HCT116 (cell line): Measurements from ENCODE around the gene PCSK6. TPM values are rescaled to one million over a fixed set of nuclear protein-coding genes. Genes with fewer than 3 reads are reported as not detected.

Source experiments
- ATAC-seq: fragments of 200-7000 bp; cut with Tn5 transposase; 2 replicates; pipeline ENCODE4 v1.9.1; 2020; ENCODE audit warnings: mild to moderate bottlenecking, moderate library complexity
- BruUV-seq: library from RNA; stranded (reverse); fragments of 400-500 nt; replicated peaks from 2 replicates; lab custom pipeline; 2021; lab: Mats Ljungman, UMichigan
- CTCF ChIA-PET: fragments of 300-600 bp; sonication (Branson Sonifier 250); formaldehyde crosslinking; loops from one replicate; lab custom pipeline; 2021; ENCODE audit warnings: antibody characterized with exemption; lab: Charles Lee
- POLR2A ChIA-PET: fragments of 300-600, 350-600 bp; sonication (Branson Sonifier 250); formaldehyde crosslinking; loops from one replicate; lab custom pipeline; 2021; ENCODE audit warnings: antibody characterized with exemption; lab: Charles Lee
- RAD21 ChIA-PET, 2 experiments: fragments of 300-600 bp; sonication (Branson Sonifier 250); formaldehyde crosslinking; loops; one replicate each; lab custom pipeline; 2023; ENCODE audit warnings: low total read pairs in 2 of 2; ENCODE audit not compliant: uncharacterized antibody in 2 of 2, unreplicated experiment in 2 of 2, low non-redundant PET in 1 of 2; lab: Charles Lee
- DNase-seq: peaks from one replicate; pipeline ENCODE4 v3.0.0-alpha.2; 2010; ENCODE audit warnings: low read depth, low spot score
- H2AFZ ChIP-seq: fragments of 200-600 bp; shearing (Covaris generic), sonication (generic); 2 replicates; pipeline ENCODE4 v1.6.1; 2017; ENCODE audit warnings: low read depth, mixed run types, mixed read lengths, antibody characterized with exemption, low read length; ENCODE audit not compliant: poor library complexity, severe bottlenecking
- H3K27ac ChIP-seq: 2 replicates; pipeline ENCODE4 v1.5.1; 2012; ENCODE audit warnings: low read depth, low read length
- H3K27me3 ChIP-seq: fragments of 200-600 bp; sonication (generic); 2 replicates; pipeline ENCODE4 v1.6.1; 2016; ENCODE audit warnings: mixed run types, low read length, mixed read lengths; ENCODE audit not compliant: insufficient read depth
- H3K36me3 ChIP-seq, 2 experiments: fragments of 200-500 bp in 1 of 2; fragments of 200-600 bp in 1 of 2; sonication (Bioruptor generic) in 1 of 2; sonication (generic) in 1 of 2; 2 replicates each; pipeline versions ENCODE4 v1.5.1 to v1.6.1; 2014 to 2016; ENCODE audit warnings: low read length in 2 of 2, inconsistent platforms in 1 of 2, mixed read lengths in 1 of 2, mixed run types in 1 of 2; ENCODE audit not compliant: insufficient read depth in 2 of 2, control insufficient read depth in 1 of 2
- H3K4me1 ChIP-seq, 2 experiments: fragments of 200-600 bp in 1 of 2; sonication (generic) in 1 of 2; 2 replicates each; pipeline versions ENCODE4 v1.5.1 to v1.6.1; 2012 to 2017; ENCODE audit warnings: low read length in 2 of 2, inconsistent platforms in 1 of 2, mild to moderate bottlenecking in 1 of 2, mixed read lengths in 1 of 2, mixed run types in 1 of 2, moderate library complexity in 1 of 2; ENCODE audit not compliant: insufficient read depth in 2 of 2, control insufficient read depth in 1 of 2
- H3K4me2 ChIP-seq: fragments of 200-600 bp; sonication (generic); 2 replicates; pipeline ENCODE4 v1.6.1; 2017; ENCODE audit warnings: mixed run types, low read length, mixed read lengths
- H3K4me3 ChIP-seq, 2 experiments: fragments of 200-600 bp in 1 of 2; sonication (generic) in 1 of 2; replicated peaks in 1 of 2; 2 replicates each; pipeline ENCODE4 v1.5.1; 2011 to 2016; ENCODE audit warnings: low read length in 2 of 2, control low read depth in 1 of 2, low read depth in 1 of 2, mild to moderate bottlenecking in 1 of 2, mixed read lengths in 1 of 2, mixed run types in 1 of 2
- H3K79me2 ChIP-seq: fragments of 200-600 bp; sonication (generic); 2 replicates; pipeline ENCODE4 v1.6.1; 2017; ENCODE audit warnings: mild to moderate bottlenecking, mixed run types, low read length, moderate library complexity, mixed read lengths; ENCODE audit not compliant: insufficient read depth
- H3K9ac ChIP-seq: fragments of 200-600 bp; sonication (generic); 2 replicates; pipeline ENCODE4 v1.6.1; 2016; ENCODE audit warnings: low read length, mixed read lengths
- H3K9me2 ChIP-seq: fragments of 200-600 bp; sonication (generic), shearing (Covaris generic); 2 replicates; pipeline ENCODE4 v1.6.1; 2017; ENCODE audit warnings: mixed run types, mild to moderate bottlenecking, moderate library complexity; ENCODE audit not compliant: insufficient read depth
- H3K9me3 ChIP-seq, 2 experiments: fragments of 200-500 bp in 1 of 2; fragments of 200-600 bp in 1 of 2; sonication (Bioruptor generic) in 1 of 2; sonication (generic) in 1 of 2; 2 replicates each; pipeline ENCODE4 v1.6.1; 2014 to 2017; ENCODE audit warnings: low read length in 2 of 2, mixed read lengths in 2 of 2, inconsistent platforms in 1 of 2, low read depth in 1 of 2, mild to moderate bottlenecking in 1 of 2, mixed run types in 1 of 2, moderate library complexity in 1 of 2; ENCODE audit not compliant: control insufficient read depth in 1 of 2, insufficient read depth in 1 of 2
- H4K20me1 ChIP-seq: fragments of 200-600 bp; sonication (generic), shearing (Covaris generic); 2 replicates; pipeline ENCODE4 v1.6.1; 2017; ENCODE audit warnings: mixed run types, mild to moderate bottlenecking, moderate library complexity; ENCODE audit not compliant: insufficient read depth
- CBX3 ChIP-seq: IDR thresholded peaks from 2 replicates; pipeline ENCODE4 v1.6.1; 2012; ENCODE audit warnings: low read depth
- CEBPB ChIP-seq: IDR thresholded peaks from 2 replicates; pipeline ENCODE4 v1.6.1; 2012; ENCODE audit warnings: low read depth
- EZH2phosphoT487 ChIP-seq: fragments of 200-600 bp; IDR thresholded peaks from 2 replicates; pipeline ENCODE4 v1.6.1; 2018; ENCODE audit warnings: antibody characterized with exemption, borderline replicate concordance
- POLR2AphosphoS5 ChIP-seq: IDR thresholded peaks from 2 replicates; pipeline ENCODE4 v1.6.1; 2011; ENCODE audit warnings: mild to moderate bottlenecking, low read depth, low read length, moderate library complexity
- SIN3A ChIP-seq: IDR thresholded peaks from 2 replicates; pipeline ENCODE4 v1.6.1; 2012; ENCODE audit warnings: low read depth
- SRF ChIP-seq: IDR thresholded peaks from 2 replicates; pipeline ENCODE4 v1.6.1; 2012; ENCODE audit warnings: low read depth
- ZFX ChIP-seq: fragments of 450-650 bp; IDR thresholded peaks from 2 replicates; pipeline ENCODE4 v1.6.1; 2017
- intact Hi-C: fragments of 100-400 bp; cut with micrococcal nuclease; formaldehyde crosslinking; loops from 2 replicates; pipeline ENCODE4 v1.10.0; 2022
- total RNA-seq: library from RNA; stranded (reverse); gene quantifications from one replicate; pipeline ENCODE4 v1.2.1, GENCODE V29; 2021; ENCODE audit not compliant: unreplicated experiment
- TF ChIP-seq, protein P1 (sequence below), 3 experiments: fragments of 200-600 bp in 1 of 3; sonication (generic) in 1 of 3; IDR thresholded peaks in 2 of 3; conservative IDR thresholded peaks in 1 of 3; 2 replicates each; pipeline ENCODE4 v1.5.1; 2012 to 2017; ENCODE audit warnings: low read depth in 2 of 3, low read length in 2 of 3, antibody characterized with exemption in 1 of 3, borderline replicate concordance in 1 of 3, control low read depth in 1 of 3, mild to moderate bottlenecking in 1 of 3, mixed read lengths in 1 of 3, mixed run types in 1 of 3, moderate library complexity in 1 of 3; ENCODE audit not compliant: insufficient read depth in 1 of 3

The PCSK6 gene
- total RNA-seq, 1 experiment from 2014 or later: 13.5 TPM

DNA sequence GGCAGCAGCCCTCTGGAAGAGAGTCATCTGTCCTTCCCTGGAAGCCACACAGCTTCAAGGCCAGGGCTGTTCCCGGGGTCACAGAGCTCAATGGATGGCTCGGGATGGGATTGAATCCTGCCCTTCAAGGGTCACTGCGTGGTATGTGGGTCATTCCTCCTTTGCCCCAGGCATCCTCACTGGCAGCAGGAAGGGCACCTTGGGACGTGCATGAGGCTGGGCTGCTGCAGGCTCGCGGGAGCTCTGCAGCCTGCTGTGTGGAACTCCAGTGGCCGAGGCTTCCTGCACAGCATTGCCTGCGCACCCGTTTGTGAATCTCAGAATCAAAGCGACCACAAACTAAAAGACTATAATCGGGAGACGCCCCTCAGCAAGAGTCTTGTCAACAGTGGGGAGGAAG is 60.7 kb downstream of the PCSK6 start:
- Histone ChIP-seq H3K27ac (no peak overlapping the region), H3K9me2 (no peaks in the 10 kb centered on the region), H3K79me2 (no peaks in the 10 kb centered on the region), H3K4me1 (no peaks in the 10 kb centered on the region), H3K4me2 (no peak overlapping the region), H2AFZ (no peak overlapping the region), H3K9ac (no peak overlapping the region), H3K36me3 (no peaks in the 10 kb centered on the region), H3K4me3 (no peak overlapping the region)
- DNase-seq (no peak), ATAC-seq (no peak)
- ChIA-PET CTCF (no interaction called here), POLR2A (no interaction called here), RAD21 (no interaction called here)
- BruUV-seq: no TSS peak
- intact Hi-C loops: no loop called here
- TF ChIP-seq, protein P1, sequence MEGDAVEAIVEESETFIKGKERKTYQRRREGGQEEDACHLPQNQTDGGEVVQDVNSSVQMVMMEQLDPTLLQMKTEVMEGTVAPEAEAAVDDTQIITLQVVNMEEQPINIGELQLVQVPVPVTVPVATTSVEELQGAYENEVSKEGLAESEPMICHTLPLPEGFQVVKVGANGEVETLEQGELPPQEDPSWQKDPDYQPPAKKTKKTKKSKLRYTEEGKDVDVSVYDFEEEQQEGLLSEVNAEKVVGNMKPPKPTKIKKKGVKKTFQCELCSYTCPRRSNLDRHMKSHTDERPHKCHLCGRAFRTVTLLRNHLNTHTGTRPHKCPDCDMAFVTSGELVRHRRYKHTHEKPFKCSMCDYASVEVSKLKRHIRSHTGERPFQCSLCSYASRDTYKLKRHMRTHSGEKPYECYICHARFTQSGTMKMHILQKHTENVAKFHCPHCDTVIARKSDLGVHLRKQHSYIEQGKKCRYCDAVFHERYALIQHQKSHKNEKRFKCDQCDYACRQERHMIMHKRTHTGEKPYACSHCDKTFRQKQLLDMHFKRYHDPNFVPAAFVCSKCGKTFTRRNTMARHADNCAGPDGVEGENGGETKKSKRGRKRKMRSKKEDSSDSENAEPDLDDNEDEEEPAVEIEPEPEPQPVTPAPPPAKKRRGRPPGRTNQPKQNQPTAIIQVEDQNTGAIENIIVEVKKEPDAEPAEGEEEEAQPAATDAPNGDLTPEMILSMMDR (IDR thresholded peaks at IDR 0.05 in 2 of 3, conservative IDR thresholded peaks at IDR 0.05 in 1 of 3; ENCODE audit: borderline replicate concordance in 1 of 3, insufficient read depth in 1 of 3, low read depth in 2 of 3, low read length in 2 of 3): no peak
- TF ChIP-seq EZH2phosphoT487: no peak
- no peak for TF ChIP-seq SIN3A
- no peak for TF ChIP-seq POLR2AphosphoS5
- TF ChIP-seq CBX3: no peak
- no peak for TF ChIP-seq CEBPB
- no peak for TF ChIP-seq SRF
- no peak for TF ChIP-seq ZFX
- TF ChIP-seq, all 23 proteins: peak for 0
- Histone ChIP-seq H4K20me1 (no peaks in the 10 kb centered on the region), H3K9me3 (no peaks in the 10 kb centered on the region), H3K27me3 (no peaks in the 10 kb centered on the region)
